NCI-H1048 (cell line): Measurements from ENCODE around the gene PSMG3.
"Not testable (repeated sequence)": the region's sequence is repeated elsewhere in the genome, so short reads cannot be mapped to it uniquely, and the experiment has no call there.

ENCODE experiments used
- DNase-seq: peaks from one replicate; lab custom pipeline; 2025; lab: John Stamatoyannopoulos, UW

The PSMG3 gene

GRCh38 chr7:1533547-1534329 lies 36.1 kb downstream of the PSMG3 start:
- no peak for DNase-seq

DNA sequence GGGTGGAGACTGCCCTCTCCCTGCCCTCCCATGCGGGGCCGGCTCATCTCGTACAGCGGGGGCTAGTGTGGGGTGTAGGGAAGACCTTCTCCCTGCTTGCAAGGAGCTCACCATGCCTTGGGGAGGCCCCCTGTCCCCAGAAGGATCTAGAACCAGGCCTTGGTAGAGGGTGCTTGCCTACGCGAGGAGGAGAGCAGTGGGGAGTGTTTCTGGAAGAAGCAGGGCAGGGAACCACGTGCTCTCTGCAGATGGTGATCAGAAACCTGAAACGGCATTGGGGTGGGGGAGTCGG lies 36.6 kb downstream of the PSMG3 start:
- no peak for DNase-seq

- no peak for DNase-seq
These were observed 37.2 kb downstream of the PSMG3 start for GRCh38 chr7:1532456-1533254.

DNA sequence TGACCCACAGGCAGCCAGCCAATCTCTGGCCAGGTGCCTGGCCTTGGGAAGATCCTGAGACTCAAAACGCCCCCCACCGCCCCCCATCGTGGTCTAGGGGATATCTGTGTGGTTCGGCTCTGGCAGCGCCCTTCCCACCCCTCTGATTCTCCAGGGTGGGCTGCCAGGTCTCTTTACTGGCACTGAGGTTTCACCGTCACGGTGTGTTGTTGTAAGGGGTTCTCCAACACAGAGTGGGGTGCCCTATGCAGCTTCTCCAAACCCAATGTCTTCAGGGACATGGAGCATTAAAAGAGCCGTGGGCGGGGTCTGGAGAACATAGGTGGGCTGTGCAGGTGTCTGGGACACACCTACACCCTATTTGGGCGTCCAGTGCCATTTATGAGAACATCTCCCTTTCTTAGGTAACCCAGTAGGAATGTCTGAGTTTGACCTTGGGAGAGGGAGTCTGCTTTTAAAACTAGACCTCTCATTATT lies 37.8 kb downstream of the PSMG3 start:
- no peak for DNase-seq

DNA sequence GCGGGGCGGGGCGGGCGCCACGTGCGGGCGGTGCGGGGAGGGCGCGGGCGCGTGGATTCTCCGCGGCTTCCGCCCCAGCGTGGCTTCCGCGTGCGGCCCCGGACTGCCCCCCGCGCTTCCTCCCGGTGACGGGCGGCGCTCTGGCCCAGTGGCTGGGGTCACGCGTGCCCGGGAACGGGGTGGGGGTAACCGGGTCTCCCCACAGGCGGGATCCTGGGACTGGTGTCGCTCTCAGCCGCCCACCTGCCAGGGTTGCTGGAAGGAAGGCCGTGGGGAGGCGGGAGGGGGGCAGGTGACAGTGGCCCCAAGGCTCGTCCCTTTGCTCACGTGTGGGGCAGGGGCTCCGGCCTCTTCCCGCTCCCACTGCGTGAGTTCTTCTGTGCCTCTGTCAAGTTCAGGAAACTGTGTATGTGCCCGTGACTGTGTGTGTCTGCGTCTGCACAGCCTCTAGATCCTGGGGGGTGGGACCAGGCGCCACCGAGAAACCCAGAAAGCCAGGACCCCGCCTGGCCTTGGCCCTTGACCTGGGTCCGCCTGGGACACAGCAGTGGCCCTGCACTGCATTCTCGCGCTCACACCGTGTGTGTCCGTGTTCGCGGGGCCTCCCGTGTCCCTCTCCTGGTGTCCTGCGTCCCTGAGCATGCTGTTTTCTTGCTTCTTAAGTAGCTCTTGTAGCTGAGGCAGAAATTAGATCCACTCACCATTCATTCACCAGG lies 38.4 kb downstream of the PSMG3 start:
- DNase-seq: no peak

DNA sequence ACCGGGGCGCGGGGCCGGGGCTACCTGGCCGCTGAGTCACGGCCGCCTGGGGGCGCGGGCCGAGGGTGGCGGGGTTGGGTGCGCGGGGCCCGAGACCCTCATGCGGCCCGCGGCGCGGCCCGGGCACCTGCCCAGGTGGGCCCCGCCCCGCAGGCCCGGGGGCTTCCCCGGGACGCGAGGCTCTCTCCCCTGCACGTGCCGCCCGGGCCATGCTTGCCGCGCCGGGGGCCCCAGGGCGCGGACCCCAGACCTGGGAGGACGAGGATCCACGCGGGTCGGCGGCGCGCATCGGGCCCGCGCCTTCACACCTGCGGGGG lies 38.9 kb downstream of the PSMG3 start:
- DNase-seq: no peak

DNA sequence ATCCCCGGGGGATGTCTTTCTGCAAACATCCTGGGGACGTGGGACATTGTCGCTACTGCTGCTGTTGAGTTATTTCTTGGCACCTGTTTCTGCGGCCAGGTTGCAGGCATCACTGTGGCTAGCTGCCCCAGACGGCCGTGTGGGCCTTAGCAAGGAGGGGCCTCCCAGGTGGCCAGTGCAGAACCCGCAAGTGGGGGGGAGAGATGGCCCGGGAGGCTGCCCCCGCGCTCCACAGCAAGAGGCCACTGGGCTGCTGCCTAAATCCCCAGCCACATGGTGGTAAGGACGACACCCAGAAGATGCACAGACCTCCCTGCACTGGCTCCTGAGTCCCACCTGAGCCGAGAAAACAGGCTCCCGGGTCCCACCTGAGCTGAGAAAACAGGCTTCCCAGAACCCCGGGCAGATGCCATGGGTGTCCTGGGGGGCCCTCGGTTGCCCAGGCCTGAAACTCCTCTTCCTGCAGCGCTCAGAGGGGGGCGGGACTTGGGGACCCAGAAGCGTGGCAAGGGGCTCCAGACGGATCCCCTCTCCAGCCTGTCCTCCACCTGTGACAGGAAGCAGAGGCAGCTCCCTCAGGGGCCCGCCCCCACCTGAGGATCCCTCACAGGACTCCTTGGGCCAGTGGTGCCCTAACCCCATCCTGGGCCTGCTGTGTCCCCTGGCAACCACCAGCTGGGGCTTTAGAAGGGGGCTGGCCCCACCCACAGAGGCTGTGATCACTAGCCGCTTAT lies 40.3 kb downstream of the PSMG3 start:
- no peak for DNase-seq

DNA sequence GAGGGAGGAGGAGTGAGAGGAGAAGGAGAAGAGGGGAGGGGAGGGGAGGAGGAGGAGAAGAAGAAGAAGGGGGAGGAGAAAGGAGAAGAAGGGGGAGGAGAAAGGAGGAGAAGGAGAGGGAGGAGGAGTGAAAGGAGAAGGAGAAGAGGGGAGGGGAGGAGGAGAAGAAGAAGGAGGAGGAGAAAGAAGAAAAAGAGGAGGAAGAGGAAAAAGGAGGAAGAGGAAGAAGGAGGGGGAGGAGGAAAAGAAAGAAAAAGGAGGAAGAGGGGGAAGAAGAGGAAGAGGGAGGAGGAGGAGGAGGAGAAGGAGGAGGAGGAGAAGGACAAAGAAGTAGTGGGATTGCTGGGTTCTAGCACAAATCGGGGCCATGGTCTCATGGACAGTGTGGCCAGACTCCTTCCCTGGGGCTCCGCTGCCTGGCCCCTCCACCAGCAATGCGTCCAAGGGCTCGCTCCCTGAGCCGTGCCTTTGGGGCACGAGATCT lies 43.5 kb downstream of the PSMG3 start:
- no peak for DNase-seq

DNA sequence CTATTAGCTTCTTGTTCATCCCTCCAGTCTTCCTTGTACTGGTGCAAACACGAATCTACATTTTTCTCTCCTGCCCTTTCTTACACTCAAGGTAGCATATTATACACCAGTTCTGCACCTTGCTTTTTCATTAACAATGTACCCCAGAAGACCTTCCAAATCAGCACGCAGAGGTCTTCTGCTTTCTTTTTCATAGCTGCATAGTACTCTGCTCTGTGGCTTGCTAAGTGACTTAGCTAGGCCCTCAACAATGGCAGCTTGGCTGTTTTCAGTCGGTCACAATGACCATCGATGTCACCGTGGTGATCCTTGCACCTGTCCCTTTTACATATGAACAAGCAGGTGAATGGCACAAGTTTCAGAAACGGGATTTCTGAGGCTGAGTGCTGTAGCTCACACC lies 44.4 kb downstream of the PSMG3 start:
- DNase-seq: no peak

DNA sequence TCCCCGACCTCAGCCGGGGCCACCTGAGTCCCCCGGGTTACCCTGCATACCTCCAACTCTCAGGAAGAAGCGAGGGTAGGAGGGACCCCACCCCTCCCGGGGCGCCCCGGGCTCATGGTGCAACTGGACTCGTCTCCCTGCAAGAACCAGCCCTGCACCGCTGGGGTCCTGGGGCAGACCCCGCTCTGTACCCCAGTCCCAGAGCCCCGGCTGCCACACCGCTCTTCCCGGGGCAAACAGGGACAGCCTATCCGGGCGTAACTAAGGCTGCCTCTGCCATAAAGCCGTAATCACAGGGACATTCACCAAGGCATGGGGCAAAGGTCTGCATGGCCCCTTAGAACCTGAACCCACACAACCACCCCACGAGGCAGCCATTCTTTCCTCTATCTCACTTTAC lies 46.0 kb downstream of the PSMG3 start:
- no peak for DNase-seq

GRCh38 chr7:1523208-1523607 lies 46.6 kb downstream of the PSMG3 start:
- no peak for DNase-seq

- no peak for DNase-seq
These were observed 48.4 kb downstream of the PSMG3 start for GRCh38 chr7:1521456-1521855.

DNA sequence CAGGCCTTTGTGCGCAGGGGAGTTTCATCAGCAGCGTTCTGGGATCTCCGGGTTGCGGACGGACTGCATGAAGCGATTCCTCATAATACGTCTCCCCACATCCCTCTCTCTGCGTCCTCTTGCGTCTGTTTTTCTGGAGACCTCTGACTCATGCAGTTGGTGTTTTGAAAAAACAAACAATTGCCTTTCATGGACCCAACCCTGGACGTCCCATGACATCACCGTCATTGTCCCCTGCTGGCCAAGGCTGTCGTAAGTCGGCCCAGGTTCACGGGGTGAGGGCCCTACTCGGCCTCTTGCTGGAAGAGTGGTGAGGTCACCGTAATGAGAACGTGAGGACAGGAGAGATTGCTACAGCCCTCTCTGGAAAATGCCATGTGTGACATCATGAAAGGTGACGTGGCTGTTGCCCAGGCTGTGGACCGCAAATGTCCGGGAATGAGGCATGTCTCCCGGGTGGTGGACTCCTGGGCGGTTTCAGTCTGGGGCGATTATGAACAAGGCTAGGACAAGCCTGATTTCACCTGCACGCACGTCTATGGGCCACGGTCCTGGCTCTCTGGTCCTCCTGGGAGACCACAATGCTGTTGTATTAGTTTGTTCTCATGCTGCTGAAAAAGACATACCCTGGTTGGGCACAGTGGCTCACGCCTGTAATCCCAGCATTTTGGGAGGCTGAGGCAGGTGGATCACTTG lies 49.1 kb downstream of the PSMG3 start:
- no peak for DNase-seq

- DNase-seq: not testable (repeated sequence)
These were observed 50.4 kb downstream of the PSMG3 start for GRCh38 chr7:1519322-1519922.
